K562 (cell line): Measurements from ENCODE around the gene FYB1. TPM values are rescaled to one million over a fixed set of nuclear protein-coding genes. Genes with fewer than 3 reads are reported as not detected.
A peak's percentile ranks its signal among the peaks of the same experiment; 100 is the strongest.

Source experiments
- ATAC-seq: fragments of 200-7000 bp; cut with Tn5 transposase; 3 replicates; pipeline ENCODE4 v1.9.1; 2020; ENCODE audit warnings: moderate library complexity
- BruUV-seq: library from RNA; stranded (reverse); fragments of 400-500 nt; replicated peaks from 2 replicates; lab custom pipeline; 2021; lab: Mats Ljungman, UMichigan
- CTCF ChIA-PET: fragments of 300-600 bp; formaldehyde crosslinking; extraction: SDS; loops from one replicate; lab custom pipeline; 2021; ENCODE audit warnings: low intra/inter-chr PET ratio; lab: Yijun Ruan, JAX
- POLR2A ChIA-PET: fragments of 300-600, 350-650 bp; sonication (Branson Sonifier 250); formaldehyde crosslinking; extraction: SDS; loops from one replicate; lab custom pipeline; 2021; ENCODE audit warnings: antibody characterized with exemption, inconsistent platforms; lab: Yijun Ruan, JAX
- DNase-seq, 4 experiments: peaks; one replicate each; pipeline versions ENCODE4 v3.0.0 to v3.0.0-alpha.2; 2011 to 2018; ENCODE audit warnings: low spot score in 3 of 4, mixed read lengths in 3 of 4; ENCODE audit errors: extremely low read depth in 1 of 4
- FAIRE-seq: peaks from 2 replicates; lab custom pipeline; 2011; peaks lifted over from hg19 to GRCh38; lab: Jason Lieb, UNC
- H2AFZ ChIP-seq: 2 replicates; pipeline ENCODE4 v1.6.0; 2011; ENCODE audit warnings: low read depth, low read length, control low read depth, inconsistent platforms
- H3K27ac ChIP-seq: fragments of 200-600 bp; 3 replicates; pipeline ENCODE4 v1.8.0; 2011; ENCODE audit warnings: low read depth, mild to moderate bottlenecking, control low read depth, inconsistent platforms, low read length, moderate library complexity, mixed read lengths; ENCODE audit errors: extremely low read depth
- H3K27me3 ChIP-seq, 2 experiments: fragments of 300-600 bp in 1 of 2; 2 replicates in 1 of 2; 3 replicates in 1 of 2; pipeline versions ENCODE4 v1.6.0 to v1.8.0; 2011; ENCODE audit warnings: inconsistent platforms in 2 of 2, low read length in 2 of 2, mild to moderate bottlenecking in 1 of 2, mixed read lengths in 1 of 2, moderate library complexity in 1 of 2; ENCODE audit not compliant: control insufficient read depth in 2 of 2, insufficient read depth in 2 of 2
- H3K36me3 ChIP-seq: fragments of 300-600 bp; 3 replicates; pipeline ENCODE4 v1.8.0; 2011; ENCODE audit warnings: mild to moderate bottlenecking, low read length, inconsistent platforms; ENCODE audit not compliant: control insufficient read depth, insufficient read depth
- H3K4me1 ChIP-seq, 2 experiments: fragments of 200-600 bp in 1 of 2; replicated peaks in 1 of 2; 2 replicates in 1 of 2; 3 replicates in 1 of 2; pipeline versions ENCODE4 v1.5.1 to v1.8.0; 2011; ENCODE audit warnings: inconsistent platforms in 2 of 2, low read length in 2 of 2, mild to moderate bottlenecking in 1 of 2, mixed read lengths in 1 of 2, moderate library complexity in 1 of 2; ENCODE audit not compliant: control insufficient read depth in 2 of 2, insufficient read depth in 2 of 2
- H3K4me2 ChIP-seq: 2 replicates; pipeline ENCODE4 v1.6.1; 2011; ENCODE audit warnings: low read length, control low read depth, inconsistent platforms, mixed read lengths; ENCODE audit not compliant: insufficient read depth
- H3K4me3 ChIP-seq: fragments of 200-600 bp; sonication (generic), shearing (Covaris generic); 2 replicates; pipeline ENCODE4 v1.5.1; 2016; ENCODE audit warnings: control low read depth, inconsistent platforms
- H3K79me2 ChIP-seq: fragments of 200-600 bp; 3 replicates; pipeline ENCODE4 v1.8.0; 2011; ENCODE audit warnings: low read length, inconsistent platforms; ENCODE audit not compliant: control insufficient read depth, insufficient read depth
- H3K9ac ChIP-seq, 2 experiments: 2 replicates each; pipeline versions ENCODE4 v1.6.0 to v1.6.1; 2011; ENCODE audit warnings: low read depth in 2 of 2, low read length in 2 of 2, control low read depth in 1 of 2, inconsistent platforms in 1 of 2, mild to moderate bottlenecking in 1 of 2, mixed read lengths in 1 of 2; ENCODE audit not compliant: insufficient read depth in 1 of 2
- H3K9me1 ChIP-seq: one replicate; pipeline ENCODE4 v1.6.0; 2011; ENCODE audit warnings: inconsistent platforms, mild to moderate bottlenecking, low read length, moderate library complexity; ENCODE audit not compliant: control insufficient read depth, insufficient read depth
- H3K9me3 ChIP-seq: replicated peaks from 2 replicates; pipeline ENCODE4 v1.5.1; 2011; ENCODE audit warnings: low read depth, low read length, inconsistent platforms; ENCODE audit not compliant: control insufficient read depth, insufficient read depth
- H4K20me1 ChIP-seq: replicated peaks from 2 replicates; pipeline ENCODE4 v1.6.1; 2011; ENCODE audit warnings: low read length, inconsistent platforms, mixed read lengths; ENCODE audit not compliant: control insufficient read depth, insufficient read depth
- CBFA2T2 ChIP-seq: fragments of 450-650 bp; conservative IDR thresholded peaks from 2 replicates; pipeline ENCODE4 v1.6.1; 2017; ENCODE audit warnings: mild to moderate bottlenecking
- FOXK2 ChIP-seq, 2 experiments: fragments of 450-650 bp; IDR thresholded peaks in 1 of 2; conservative IDR thresholded peaks in 1 of 2; 2 replicates each; pipeline ENCODE4 v1.6.1; 2016; ENCODE audit warnings: low read depth in 2 of 2, mild to moderate bottlenecking in 1 of 2
- KLF16 ChIP-seq: IDR thresholded peaks from 2 replicates; pipeline ENCODE4 v1.6.1; 2016; ENCODE audit warnings: antibody characterized with exemption
- MAZ ChIP-seq, 2 experiments: fragments of 450-650 bp in 1 of 2; sonication (generic) in 1 of 2; formaldehyde crosslinking; IDR thresholded peaks in 1 of 2; conservative IDR thresholded peaks in 1 of 2; 2 replicates each; pipeline versions ENCODE4 v1.4.0 to v1.5.0; 2020; ENCODE audit warnings: mild to moderate bottlenecking in 1 of 2, missing genetic modification reagents in 1 of 2
- ZFX ChIP-seq: sonication (generic); formaldehyde crosslinking; IDR thresholded peaks from 2 replicates; pipeline ENCODE4 v1.8.0; 2022; ENCODE audit warnings: mild to moderate bottlenecking, missing genetic modification reagents, moderate library complexity
- ZKSCAN1 ChIP-seq: fragments of 150-350 bp; IDR thresholded peaks from 2 replicates; pipeline ENCODE4 v1.6.1; 2016; ENCODE audit warnings: low read depth, low read length
- ZNF511 ChIP-seq: sonication (generic); formaldehyde crosslinking; IDR thresholded peaks from 2 replicates; pipeline ENCODE4 v1.8.0; 2022; ENCODE audit warnings: mild to moderate bottlenecking, missing genetic modification reagents
- WGBS: fragments of 100-300 bp; shearing (Covaris generic); methylation state at CpG from one replicate; pipeline ENCODE4 v1.1.6; 2016; ENCODE audit warnings: low coverage, mixed read lengths; ENCODE audit not compliant: insufficient coverage; ENCODE audit errors: missing lambda C conversion rate; 5-methylcytosine and 5-hydroxymethylcytosine counted together
- in situ Hi-C: fragments of 300-500 bp; cut with MboI; formaldehyde crosslinking; loops from 4 replicates; pipeline ENCODE4 v1.15.0; 2018; ENCODE audit warnings: inconsistent platforms, mixed read lengths
- intact Hi-C: fragments of 100-400 bp; cut with micrococcal nuclease; formaldehyde crosslinking; loops from 2 replicates; pipeline ENCODE4 v1.14.2; 2022
- polyA plus RNA-seq, 8 experiments: library from polyadenylated mRNA; depleted of rRNA in 4 of 8; stranded (reverse) in 5 of 8; unstranded in 3 of 8; fragments of >200 nt; fragmentation: Nextera tagmentation in 2 of 8; fragmentation: Illumina TruSeq in 1 of 8; extraction: Ambion mirVana in 2 of 8; extraction: Trizol in 1 of 8; gene quantifications; 2 replicates each; pipeline versions ENCODE4 v1.2.1 to v1.2.3, GENCODE V29; 2011 to 2014; ENCODE audit warnings: inconsistent platforms in 1 of 8, missing spikeins in 1 of 8
- total RNA-seq, 7 experiments: library from RNA; depleted of rRNA in 6 of 7; stranded (reverse); fragments of >200 nt in 6 of 7; fragmentation: Illumina TruSeq in 2 of 7; extraction: Trizol in 2 of 7; gene quantifications; 2 replicates each; pipeline versions ENCODE4 v1.2.1 to v1.2.3, GENCODE V29; 2011 to 2021; ENCODE audit warnings: low replicate concordance in 1 of 7
- TF ChIP-seq, protein P1 (sequence below): fragments of 250-450 bp; sonication (Bioruptor Pico); IDR thresholded peaks from 2 replicates; pipeline ENCODE4 v1.4.0; 2020; ENCODE audit warnings: mild to moderate bottlenecking, moderate library complexity, borderline replicate concordance

Gene FYB1
- total and polyA plus RNA-seq, 9 of the 15 experiments (the other 6 are each of a cell fraction or from before 2014, with no cell fraction given), result 4.7 to 31.5 (median 9.7) TPM

GRCh38 chr5:39160576-39161213 is 58.7 kb downstream of the FYB1 start:
- ChIA-PET CTCF (no interaction called here), POLR2A (interaction anchor here (0.9 kb wide), 1 partner anchor 10 kb away, joined by 4 read pairs; no protein-coding TSS in a partner anchor)
- WGBS, result 56% methylated on average over 5 of the region's 5 CpGs
- H3K9ac ChIP-seq, result no peak overlapping the region
- ATAC-seq (no peak), FAIRE-seq (no peak), DNase-seq (no peak)
- no peaks in the 10 kb centered on the region; the same call in 1 of the 2 replicates for H3K9me3 ChIP-seq
- H3K79me2 ChIP-seq, result no peaks in the 10 kb centered on the region
- no TSS peak for BruUV-seq
- intact Hi-C loops (no loop called here), in situ Hi-C loops (no loop called here)
- no peaks in the 10 kb centered on the region for H3K27me3 ChIP-seq
- H3K9me1 ChIP-seq, result no peaks in the 10 kb centered on the region
- no peak overlapping the region for H3K27ac ChIP-seq
- H3K4me2 ChIP-seq, result no peak overlapping the region
- peaks cover 0 to 52% of the 10 kb centered on the region in 2 experiments; a peak in 4 of 5 replicates for H3K4me1 ChIP-seq
- H4K20me1 ChIP-seq, result no peaks in the 10 kb centered on the region
- TF ChIP-seq ZKSCAN1 (peak; percentile 90), ZFX (CRISPR knock-in tag) (no peak)
- peak overlapping the region; percentile 51; the same call in 1 of the 2 replicates for H2AFZ ChIP-seq
- no peaks in the 10 kb centered on the region; the same call in 2 of the 3 replicates for H3K36me3 ChIP-seq
- H3K4me3 ChIP-seq, result no peak overlapping the region

GRCh38 chr5:39159811-39160490 is 59.4 kb downstream of the FYB1 start:
- no peaks in the 10 kb centered on the region for H4K20me1 ChIP-seq
- H3K4me2 ChIP-seq, result no peak overlapping the region
- H3K4me1 ChIP-seq, result peaks cover 0 to 48% of the 10 kb centered on the region in 2 experiments; a peak in 4 of 5 replicates
- no peaks in the 10 kb centered on the region for H3K9me1 ChIP-seq
- in situ Hi-C loops (no loop called here), intact Hi-C loops (loop anchor here (5.0 kb wide), 1 partner anchor 42 kb away; no protein-coding TSS in a partner anchor)
- no TSS peak for BruUV-seq
- H2AFZ ChIP-seq, result peak overlapping the region; percentile 51
- DNase-seq (no peak), FAIRE-seq (no peak), ATAC-seq (no peak)
- no peaks in the 10 kb centered on the region for H3K27me3 ChIP-seq
- no peaks in the 10 kb centered on the region for H3K79me2 ChIP-seq
- no peak overlapping the region for H3K9ac ChIP-seq
- no peaks in the 10 kb centered on the region; the same call in 1 of the 2 replicates for H3K9me3 ChIP-seq
- no peaks in the 10 kb centered on the region; the same call in 2 of the 3 replicates for H3K36me3 ChIP-seq
- CTCF ChIA-PET, result no interaction called here
- POLR2A ChIA-PET, result interaction anchor here (1.5 kb wide), 1 partner anchor 27 kb away, joined by 4 read pairs; no protein-coding TSS in a partner anchor
- no peak overlapping the region for H3K4me3 ChIP-seq
- no peak overlapping the region for H3K27ac ChIP-seq
- WGBS, result 82% methylated on average over 3 of the region's 3 CpGs
- TF ChIP-seq, protein P1, sequence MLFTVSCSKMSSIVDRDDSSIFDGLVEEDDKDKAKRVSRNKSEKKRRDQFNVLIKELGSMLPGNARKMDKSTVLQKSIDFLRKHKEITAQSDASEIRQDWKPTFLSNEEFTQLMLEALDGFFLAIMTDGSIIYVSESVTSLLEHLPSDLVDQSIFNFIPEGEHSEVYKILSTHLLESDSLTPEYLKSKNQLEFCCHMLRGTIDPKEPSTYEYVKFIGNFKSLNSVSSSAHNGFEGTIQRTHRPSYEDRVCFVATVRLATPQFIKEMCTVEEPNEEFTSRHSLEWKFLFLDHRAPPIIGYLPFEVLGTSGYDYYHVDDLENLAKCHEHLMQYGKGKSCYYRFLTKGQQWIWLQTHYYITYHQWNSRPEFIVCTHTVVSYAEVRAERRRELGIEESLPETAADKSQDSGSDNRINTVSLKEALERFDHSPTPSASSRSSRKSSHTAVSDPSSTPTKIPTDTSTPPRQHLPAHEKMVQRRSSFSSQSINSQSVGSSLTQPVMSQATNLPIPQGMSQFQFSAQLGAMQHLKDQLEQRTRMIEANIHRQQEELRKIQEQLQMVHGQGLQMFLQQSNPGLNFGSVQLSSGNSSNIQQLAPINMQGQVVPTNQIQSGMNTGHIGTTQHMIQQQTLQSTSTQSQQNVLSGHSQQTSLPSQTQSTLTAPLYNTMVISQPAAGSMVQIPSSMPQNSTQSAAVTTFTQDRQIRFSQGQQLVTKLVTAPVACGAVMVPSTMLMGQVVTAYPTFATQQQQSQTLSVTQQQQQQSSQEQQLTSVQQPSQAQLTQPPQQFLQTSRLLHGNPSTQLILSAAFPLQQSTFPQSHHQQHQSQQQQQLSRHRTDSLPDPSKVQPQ (CRISPR knock-in tag), result 0 out of 2 replicates have a peak, but pooled peaks have one; percentile 28
- TF ChIP-seq KLF16 (no peak), FOXK2 (conservative IDR thresholded peaks at IDR 0.05 in 1 of 2, IDR thresholded peaks at IDR 0.05 in 1 of 2; ENCODE audit: low read depth in 2 of 2) (no peak), MAZ (CRISPR knock-in tag; conservative IDR thresholded peaks at IDR 0.05 in 1 of 2, IDR thresholded peaks at IDR 0.05 in 1 of 2) (0 out of 4 replicates have a peak, but pooled peaks of 1 of the 2 experiments have one; percentile 11), CBFA2T2 (no peak), ZNF511 (no peak)
